SK-N-SH (cell line): ENCODE data around the gene AHNAK. TPM values are rescaled to one million over a fixed set of nuclear protein-coding genes. Genes with fewer than 3 reads are reported as not detected.

ENCODE experiments used
- CTCF ChIA-PET: fragments of 300-600, 350-600 bp; formaldehyde crosslinking; extraction: SDS; loops from one replicate; lab custom pipeline; 2021; lab: Yijun Ruan, JAX
- POLR2A ChIA-PET: fragments of 350-600 bp; sonication (Branson Sonifier 250); formaldehyde crosslinking; extraction: SDS; loops from one replicate; lab custom pipeline; 2020; ENCODE audit warnings: antibody characterized with exemption, inconsistent platforms; lab: Yijun Ruan, JAX
- DNase-seq: peaks from one replicate; pipeline ENCODE4 v3.0.0; 2012
- H2AFZ ChIP-seq: fragments of 200-600 bp; sonication (generic); 2 replicates; pipeline ENCODE4 v1.8.1; 2016; ENCODE audit warnings: antibody characterized with exemption, mild to moderate bottlenecking, low read depth
- H3F3A ChIP-seq: fragments of 200-600 bp; sonication (generic); replicated peaks from 2 replicates; pipeline ENCODE3; 2016; ENCODE audit warnings: antibody characterized with exemption, mild to moderate bottlenecking; ENCODE audit not compliant: insufficient read depth
- H3K27ac ChIP-seq, 2 experiments: fragments of 200-500 bp in 1 of 2; fragments of 200-600 bp in 1 of 2; sonication (Bioruptor generic) in 1 of 2; sonication (generic), shearing (Covaris generic) in 1 of 2; 2 replicates each; pipeline versions ENCODE4 v1.5.1 to v1.6.1; 2014 to 2016; ENCODE audit warnings: low read depth in 2 of 2, inconsistent platforms in 1 of 2, low read length in 1 of 2, mild to moderate bottlenecking in 1 of 2, mixed read lengths in 1 of 2
- H3K27me3 ChIP-seq: fragments of 200-600 bp; sonication (generic), shearing (Covaris generic); 2 replicates; pipeline ENCODE4 v1.6.1; 2016; ENCODE audit warnings: mixed run types; ENCODE audit not compliant: insufficient read depth
- H3K36me3 ChIP-seq, 2 experiments: fragments of 200-500 bp in 1 of 2; fragments of 200-600 bp in 1 of 2; sonication (Bioruptor generic) in 1 of 2; sonication (generic) in 1 of 2; replicated peaks in 1 of 2; 2 replicates each; pipeline versions ENCODE3 to v1.5.1; 2014 to 2016; ENCODE audit warnings: low read length in 1 of 2, mild to moderate bottlenecking in 1 of 2; ENCODE audit not compliant: insufficient read depth in 2 of 2, control insufficient read depth in 1 of 2
- H3K4me1 ChIP-seq, 2 experiments: fragments of 200-500 bp in 1 of 2; fragments of 200-600 bp in 1 of 2; sonication (Bioruptor generic) in 1 of 2; sonication (generic), shearing (Covaris generic) in 1 of 2; 2 replicates each; pipeline versions ENCODE4 v1.5.1 to v1.6.1; 2014 to 2016; ENCODE audit warnings: low read depth in 1 of 2, low read length in 1 of 2, mixed run types in 1 of 2; ENCODE audit not compliant: insufficient read depth in 2 of 2, control insufficient read depth in 1 of 2
- H3K4me2 ChIP-seq: fragments of 200-600 bp; sonication (generic), shearing (Covaris generic); 2 replicates; pipeline ENCODE4 v1.6.1; 2017; ENCODE audit warnings: mixed run types
- H3K4me3 ChIP-seq, 2 experiments: fragments of 200-500 bp in 1 of 2; fragments of 200-600 bp in 1 of 2; sonication (Bioruptor generic) in 1 of 2; sonication (generic), shearing (Covaris generic) in 1 of 2; 2 replicates each; pipeline versions ENCODE4 v1.5.1 to v1.8.1; 2014 to 2016; ENCODE audit warnings: low read depth in 2 of 2, inconsistent platforms in 1 of 2, low read length in 1 of 2, mild to moderate bottlenecking in 1 of 2, mixed read lengths in 1 of 2, moderate library complexity in 1 of 2
- H3K79me2 ChIP-seq: fragments of 200-600 bp; sonication (generic); 2 replicates; pipeline ENCODE4 v1.8.1; 2017; ENCODE audit warnings: mild to moderate bottlenecking; ENCODE audit not compliant: insufficient read depth
- H3K9ac ChIP-seq: fragments of 200-600 bp; sonication (generic); 2 replicates; pipeline ENCODE4 v1.6.1; 2017; ENCODE audit warnings: mixed run types
- H3K9me2 ChIP-seq: fragments of 200-600 bp; sonication (generic); 2 replicates; pipeline ENCODE4 v1.6.1; 2017; ENCODE audit warnings: mixed run types
- H3K9me3 ChIP-seq: fragments of 200-600 bp; sonication (generic); 2 replicates; pipeline ENCODE4 v1.6.1; 2017; ENCODE audit warnings: mixed run types, mild to moderate bottlenecking, moderate library complexity
- H4K20me1 ChIP-seq: fragments of 200-600 bp; sonication (generic); 2 replicates; pipeline ENCODE4 v1.6.1; 2017; ENCODE audit warnings: mild to moderate bottlenecking, mixed run types; ENCODE audit not compliant: insufficient read depth
- CHD2 ChIP-seq: fragments of 150-350 bp; IDR thresholded peaks from 2 replicates; pipeline ENCODE4 v1.6.1; 2018; ENCODE audit warnings: low read length; ENCODE audit not compliant: partially characterized antibody
- ELF1 ChIP-seq: IDR thresholded peaks from 2 replicates; pipeline ENCODE4 v1.4.0; 2012
- EP300 ChIP-seq, 2 experiments: IDR thresholded peaks; 2 replicates each; pipeline versions ENCODE4 v1.4.0 to v1.6.1; 2012; ENCODE audit warnings: borderline replicate concordance in 1 of 2, low read depth in 1 of 2, low read length in 1 of 2
- EZH2phosphoT487 ChIP-seq: fragments of 200-600 bp; sonication (generic); IDR thresholded peaks from 2 replicates; pipeline ENCODE4 v1.6.1; 2017; ENCODE audit warnings: low read depth, mixed run types, mild to moderate bottlenecking, antibody characterized with exemption, moderate library complexity, borderline replicate concordance
- FOSL2 ChIP-seq: IDR thresholded peaks from 2 replicates; pipeline ENCODE4 v1.4.0; 2012; ENCODE audit warnings: low read depth, mild to moderate bottlenecking, moderate library complexity, borderline replicate concordance
- FOXJ3 ChIP-seq: sonication (generic); formaldehyde crosslinking; IDR thresholded peaks from 2 replicates; pipeline ENCODE4 v1.5.1; 2020; ENCODE audit warnings: mild to moderate bottlenecking, missing genetic modification reagents
- FOXM1 ChIP-seq: IDR thresholded peaks from 2 replicates; pipeline ENCODE4 v1.4.0; 2012; ENCODE audit warnings: low read depth, mild to moderate bottlenecking
- GABPA ChIP-seq: IDR thresholded peaks from 2 replicates; pipeline ENCODE4 v1.4.0; 2012; ENCODE audit warnings: low read depth, mild to moderate bottlenecking
- GATA2 ChIP-seq: sonication (generic); formaldehyde crosslinking; IDR thresholded peaks from 2 replicates; pipeline ENCODE4 v1.5.0; 2020; ENCODE audit warnings: mild to moderate bottlenecking, missing genetic modification reagents
- MEF2A ChIP-seq: IDR thresholded peaks from 2 replicates; pipeline ENCODE4 v1.4.0; 2012; ENCODE audit warnings: low read depth, borderline replicate concordance
- MXI1 ChIP-seq: IDR thresholded peaks from 2 replicates; pipeline ENCODE4 v1.6.1; 2012; ENCODE audit warnings: mild to moderate bottlenecking, low read depth, low read length, improper control_type of control experiment
- NFIC ChIP-seq: IDR thresholded peaks from 2 replicates; pipeline ENCODE4 v1.4.0; 2012; ENCODE audit warnings: borderline replicate concordance
- NRF1 ChIP-seq: IDR thresholded peaks from 2 replicates; pipeline ENCODE4 v1.6.1; 2012; ENCODE audit warnings: low read depth, mild to moderate bottlenecking, low read length
- POLR2AphosphoS5 ChIP-seq: IDR thresholded peaks from 2 replicates; pipeline ENCODE4 v1.6.1; 2012; ENCODE audit warnings: low read depth, low read length
- RFX5 ChIP-seq: IDR thresholded peaks from 2 replicates; pipeline ENCODE4 v1.6.1; 2012; ENCODE audit warnings: mild to moderate bottlenecking, improper control_type of control experiment, low read length
- RXRA ChIP-seq: IDR thresholded peaks from 2 replicates; pipeline ENCODE4 v1.4.0; 2012; ENCODE audit warnings: low read depth, mild to moderate bottlenecking, borderline replicate concordance
- SIN3A ChIP-seq: IDR thresholded peaks from 2 replicates; pipeline ENCODE4 v1.6.1; 2012; ENCODE audit warnings: low read depth, mild to moderate bottlenecking, low read length, moderate library complexity, borderline replicate concordance
- TAF1 ChIP-seq: IDR thresholded peaks from 2 replicates; pipeline ENCODE4 v1.6.1; 2012; ENCODE audit warnings: low read depth, mild to moderate bottlenecking, low read length, moderate library complexity, borderline replicate concordance
- TEAD4 ChIP-seq: IDR thresholded peaks from 2 replicates; pipeline ENCODE4 v1.4.0; 2012; ENCODE audit warnings: mild to moderate bottlenecking, borderline replicate concordance; ENCODE audit not compliant: insufficient read depth
- YY1 ChIP-seq: IDR thresholded peaks from 2 replicates; pipeline ENCODE4 v1.4.0; 2012; ENCODE audit warnings: low read depth, mild to moderate bottlenecking
- WGBS: methylation state at CpG from one replicate; pipeline ENCODE4 v1.1.6; 2017; ENCODE audit warnings: low lambda C conversion rate; 5-methylcytosine and 5-hydroxymethylcytosine counted together
- polyA plus RNA-seq, 3 experiments: library from polyadenylated mRNA; depleted of rRNA; stranded (reverse); fragments of >200 nt; gene quantifications; 2 replicates each; pipeline ENCODE4 v1.2.3, GENCODE V29; 2012
- TF ChIP-seq, protein P1 (sequence below): IDR thresholded peaks from 2 replicates; pipeline ENCODE4; 2012
- TF ChIP-seq, protein P2 (sequence below): IDR thresholded peaks from 2 replicates; pipeline ENCODE4 v1.6.1; 2012; ENCODE audit warnings: mild to moderate bottlenecking, low read depth, low read length, moderate library complexity
- TF ChIP-seq, protein P3 (sequence below): IDR thresholded peaks from 2 replicates; pipeline ENCODE4 v1.4.0; 2012; ENCODE audit warnings: low read depth, borderline replicate concordance
- TF ChIP-seq, protein P4 (sequence below): fragments of 150-350 bp; IDR thresholded peaks from 2 replicates; pipeline ENCODE4 v1.6.1; 2016; ENCODE audit warnings: mild to moderate bottlenecking, low read depth, low read length

The AHNAK gene
- polyA plus RNA-seq, 1 of the 3 experiments (the other 2 are of a cell fraction), result 57.8 TPM

DNA sequence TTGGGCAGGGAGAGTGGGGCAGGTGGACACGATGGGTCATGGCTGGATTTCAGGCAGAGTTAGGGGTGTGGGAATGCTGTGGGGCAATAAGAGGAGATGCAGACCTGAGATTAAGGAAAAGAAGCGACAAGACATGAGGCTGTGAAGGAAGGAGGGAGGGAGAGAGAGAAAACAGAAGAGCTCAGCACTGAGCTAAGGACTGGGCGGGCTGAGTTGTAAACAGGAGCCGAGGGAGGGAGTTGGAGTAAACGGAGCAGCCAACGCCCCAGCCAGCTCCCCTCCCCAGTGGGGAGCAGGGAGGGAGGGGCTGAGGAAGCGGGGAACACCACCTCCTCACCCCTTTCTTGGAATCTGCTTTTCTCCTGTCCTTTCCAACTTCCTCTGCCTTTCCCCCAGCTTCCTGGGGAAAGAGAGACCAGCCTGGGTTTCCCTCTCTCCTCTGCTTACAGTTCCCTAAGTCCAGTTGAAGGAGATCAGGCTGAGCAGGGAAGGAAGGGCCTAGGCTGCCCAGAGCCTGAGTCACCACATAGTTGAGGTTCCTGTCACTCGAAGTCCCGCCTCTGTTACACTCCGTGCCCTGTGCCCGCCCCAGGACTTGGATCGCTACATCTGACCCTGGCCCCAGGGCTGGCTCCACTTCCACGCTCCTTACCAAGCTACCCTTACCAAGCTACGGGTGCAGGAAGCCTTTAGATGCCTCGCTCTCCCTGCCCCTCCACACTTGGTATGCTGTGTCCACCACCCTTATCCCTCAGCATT, 6.7 kb upstream of the AHNAK start:
- Histone ChIP-seq H3K36me3 (peaks cover 3 to 8% of the 10 kb centered on the region in 2 experiments), H3K9me3 (no peaks in the 10 kb centered on the region), H3K4me2 (peak overlapping the region; percentile 85), H3K9me2 (no peaks in the 10 kb centered on the region), H3K27me3 (no peaks in the 10 kb centered on the region), H2AFZ (no peak overlapping the region), H4K20me1 (no peaks in the 10 kb centered on the region), H3K27ac (peak overlapping the region; percentile 67 to 97), H3K4me1 (peaks cover 38 to 57% of the 10 kb centered on the region in 2 experiments), H3F3A (peaks cover 71% of the 10 kb centered on the region), H3K9ac (peak overlapping the region; percentile 82), H3K79me2 (peaks cover 25% of the 10 kb centered on the region; the same call in 1 of the 2 replicates), H3K4me3 (peak overlapping the region; percentile 12 to 56; a peak in 3 of 4 replicates)
- ChIA-PET CTCF (interaction anchor here (0.6 to 11.8 kb wide), 6 partner anchors 9 to 468 kb away, joined by 3 to 90 read pairs (median 8); no protein-coding TSS in a partner anchor), POLR2A (interaction anchor here (1.2 kb wide), 2 partner anchors 20 to 49 kb away, joined by 3 read pairs; no protein-coding TSS in a partner anchor)
- WGBS, result 12% methylated on average over 13 of the region's 15 CpGs
- DNase-seq, result no peak
- TF ChIP-seq TEAD4 (peak; percentile 72; the same call in 1 of the 2 replicates), NRF1 (no peak), EZH2phosphoT487 (no peak), MXI1 (no peak), TAF1 (no peak), RXRA (no peak; the same call in 1 of the 2 replicates), GATA2 (CRISPR knock-in tag) (no peak), RFX5 (0 out of 2 replicates have a peak, but pooled peaks have one; percentile 30), FOSL2 (peak; percentile 88), FOXJ3 (CRISPR knock-in tag) (no peak), MEF2A (no peak), SIN3A (0 out of 2 replicates have a peak, but pooled peaks have one; percentile 79), NFIC (no peak; the same call in none of the 2 replicates), YY1 (0 out of 2 replicates have a peak, but pooled peaks have one; percentile 8), ELF1 (0 out of 2 replicates have a peak, but pooled peaks have one; percentile 37), CHD2 (no peak), POLR2AphosphoS5 (peak; percentile 64), EP300 (IDR thresholded peaks at IDR 0.05; ENCODE audit: borderline replicate concordance in 1 of 2, low read depth in 1 of 2, low read length in 1 of 2) (peak in 1 of 2 experiments; percentile 91; a peak in 2 of 4 replicates), FOXM1 (0 out of 2 replicates have a peak, but pooled peaks have one; percentile 20), GABPA (no peak)
- TF ChIP-seq, protein P1, sequence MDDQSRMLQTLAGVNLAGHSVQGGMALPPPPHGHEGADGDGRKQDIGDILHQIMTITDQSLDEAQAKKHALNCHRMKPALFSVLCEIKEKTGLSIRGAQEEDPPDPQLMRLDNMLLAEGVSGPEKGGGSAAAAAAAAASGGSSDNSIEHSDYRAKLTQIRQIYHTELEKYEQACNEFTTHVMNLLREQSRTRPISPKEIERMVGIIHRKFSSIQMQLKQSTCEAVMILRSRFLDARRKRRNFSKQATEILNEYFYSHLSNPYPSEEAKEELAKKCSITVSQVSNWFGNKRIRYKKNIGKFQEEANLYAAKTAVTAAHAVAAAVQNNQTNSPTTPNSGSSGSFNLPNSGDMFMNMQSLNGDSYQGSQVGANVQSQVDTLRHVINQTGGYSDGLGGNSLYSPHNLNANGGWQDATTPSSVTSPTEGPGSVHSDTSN, result peak; percentile 54
- TF ChIP-seq, protein P2, sequence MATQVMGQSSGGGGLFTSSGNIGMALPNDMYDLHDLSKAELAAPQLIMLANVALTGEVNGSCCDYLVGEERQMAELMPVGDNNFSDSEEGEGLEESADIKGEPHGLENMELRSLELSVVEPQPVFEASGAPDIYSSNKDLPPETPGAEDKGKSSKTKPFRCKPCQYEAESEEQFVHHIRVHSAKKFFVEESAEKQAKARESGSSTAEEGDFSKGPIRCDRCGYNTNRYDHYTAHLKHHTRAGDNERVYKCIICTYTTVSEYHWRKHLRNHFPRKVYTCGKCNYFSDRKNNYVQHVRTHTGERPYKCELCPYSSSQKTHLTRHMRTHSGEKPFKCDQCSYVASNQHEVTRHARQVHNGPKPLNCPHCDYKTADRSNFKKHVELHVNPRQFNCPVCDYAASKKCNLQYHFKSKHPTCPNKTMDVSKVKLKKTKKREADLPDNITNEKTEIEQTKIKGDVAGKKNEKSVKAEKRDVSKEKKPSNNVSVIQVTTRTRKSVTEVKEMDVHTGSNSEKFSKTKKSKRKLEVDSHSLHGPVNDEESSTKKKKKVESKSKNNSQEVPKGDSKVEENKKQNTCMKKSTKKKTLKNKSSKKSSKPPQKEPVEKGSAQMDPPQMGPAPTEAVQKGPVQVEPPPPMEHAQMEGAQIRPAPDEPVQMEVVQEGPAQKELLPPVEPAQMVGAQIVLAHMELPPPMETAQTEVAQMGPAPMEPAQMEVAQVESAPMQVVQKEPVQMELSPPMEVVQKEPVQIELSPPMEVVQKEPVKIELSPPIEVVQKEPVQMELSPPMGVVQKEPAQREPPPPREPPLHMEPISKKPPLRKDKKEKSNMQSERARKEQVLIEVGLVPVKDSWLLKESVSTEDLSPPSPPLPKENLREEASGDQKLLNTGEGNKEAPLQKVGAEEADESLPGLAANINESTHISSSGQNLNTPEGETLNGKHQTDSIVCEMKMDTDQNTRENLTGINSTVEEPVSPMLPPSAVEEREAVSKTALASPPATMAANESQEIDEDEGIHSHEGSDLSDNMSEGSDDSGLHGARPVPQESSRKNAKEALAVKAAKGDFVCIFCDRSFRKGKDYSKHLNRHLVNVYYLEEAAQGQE, result peak; percentile 33; the same call in 1 of the 2 replicates
- TF ChIP-seq, protein P3, sequence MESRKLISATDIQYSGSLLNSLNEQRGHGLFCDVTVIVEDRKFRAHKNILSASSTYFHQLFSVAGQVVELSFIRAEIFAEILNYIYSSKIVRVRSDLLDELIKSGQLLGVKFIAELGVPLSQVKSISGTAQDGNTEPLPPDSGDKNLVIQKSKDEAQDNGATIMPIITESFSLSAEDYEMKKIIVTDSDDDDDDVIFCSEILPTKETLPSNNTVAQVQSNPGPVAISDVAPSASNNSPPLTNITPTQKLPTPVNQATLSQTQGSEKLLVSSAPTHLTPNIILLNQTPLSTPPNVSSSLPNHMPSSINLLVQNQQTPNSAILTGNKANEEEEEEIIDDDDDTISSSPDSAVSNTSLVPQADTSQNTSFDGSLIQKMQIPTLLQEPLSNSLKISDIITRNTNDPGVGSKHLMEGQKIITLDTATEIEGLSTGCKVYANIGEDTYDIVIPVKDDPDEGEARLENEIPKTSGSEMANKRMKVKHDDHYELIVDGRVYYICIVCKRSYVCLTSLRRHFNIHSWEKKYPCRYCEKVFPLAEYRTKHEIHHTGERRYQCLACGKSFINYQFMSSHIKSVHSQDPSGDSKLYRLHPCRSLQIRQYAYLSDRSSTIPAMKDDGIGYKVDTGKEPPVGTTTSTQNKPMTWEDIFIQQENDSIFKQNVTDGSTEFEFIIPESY, result peak; percentile 89; the same call in 1 of the 2 replicates
- TF ChIP-seq, protein P4, sequence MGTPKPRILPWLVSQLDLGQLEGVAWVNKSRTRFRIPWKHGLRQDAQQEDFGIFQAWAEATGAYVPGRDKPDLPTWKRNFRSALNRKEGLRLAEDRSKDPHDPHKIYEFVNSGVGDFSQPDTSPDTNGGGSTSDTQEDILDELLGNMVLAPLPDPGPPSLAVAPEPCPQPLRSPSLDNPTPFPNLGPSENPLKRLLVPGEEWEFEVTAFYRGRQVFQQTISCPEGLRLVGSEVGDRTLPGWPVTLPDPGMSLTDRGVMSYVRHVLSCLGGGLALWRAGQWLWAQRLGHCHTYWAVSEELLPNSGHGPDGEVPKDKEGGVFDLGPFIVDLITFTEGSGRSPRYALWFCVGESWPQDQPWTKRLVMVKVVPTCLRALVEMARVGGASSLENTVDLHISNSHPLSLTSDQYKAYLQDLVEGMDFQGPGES, result no peak
